ENCODE measurements around the gene FGD6. TPM values are rescaled to one million over a fixed set of nuclear protein-coding genes. Genes with fewer than 3 reads are reported as not detected.

The FGD6 gene
- total and polyA plus RNA-seq, 2 experiments from 2014 or later, result 12.9 to 32.4 TPM

DNA sequence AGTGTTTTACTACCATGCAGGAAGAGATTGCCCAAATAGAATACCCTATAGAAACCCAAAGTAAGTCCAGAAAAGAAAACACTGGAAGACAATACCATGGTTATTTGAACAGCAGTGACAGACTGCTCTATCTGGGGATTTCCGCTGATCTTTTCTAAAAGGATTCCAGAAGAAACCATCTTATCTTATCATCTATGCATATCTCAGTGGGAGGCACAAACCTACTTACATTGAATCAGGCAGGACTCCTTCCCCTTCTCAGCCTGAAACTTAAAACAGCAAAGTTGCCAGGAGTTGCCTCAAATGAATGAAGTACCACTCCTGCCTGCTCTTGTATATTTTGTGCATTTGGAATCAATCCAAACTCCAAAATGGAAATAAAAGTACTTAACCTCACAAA lies 87.2 kb downstream of the FGD6 start:
- TF ChIP-seq, protein P1, sequence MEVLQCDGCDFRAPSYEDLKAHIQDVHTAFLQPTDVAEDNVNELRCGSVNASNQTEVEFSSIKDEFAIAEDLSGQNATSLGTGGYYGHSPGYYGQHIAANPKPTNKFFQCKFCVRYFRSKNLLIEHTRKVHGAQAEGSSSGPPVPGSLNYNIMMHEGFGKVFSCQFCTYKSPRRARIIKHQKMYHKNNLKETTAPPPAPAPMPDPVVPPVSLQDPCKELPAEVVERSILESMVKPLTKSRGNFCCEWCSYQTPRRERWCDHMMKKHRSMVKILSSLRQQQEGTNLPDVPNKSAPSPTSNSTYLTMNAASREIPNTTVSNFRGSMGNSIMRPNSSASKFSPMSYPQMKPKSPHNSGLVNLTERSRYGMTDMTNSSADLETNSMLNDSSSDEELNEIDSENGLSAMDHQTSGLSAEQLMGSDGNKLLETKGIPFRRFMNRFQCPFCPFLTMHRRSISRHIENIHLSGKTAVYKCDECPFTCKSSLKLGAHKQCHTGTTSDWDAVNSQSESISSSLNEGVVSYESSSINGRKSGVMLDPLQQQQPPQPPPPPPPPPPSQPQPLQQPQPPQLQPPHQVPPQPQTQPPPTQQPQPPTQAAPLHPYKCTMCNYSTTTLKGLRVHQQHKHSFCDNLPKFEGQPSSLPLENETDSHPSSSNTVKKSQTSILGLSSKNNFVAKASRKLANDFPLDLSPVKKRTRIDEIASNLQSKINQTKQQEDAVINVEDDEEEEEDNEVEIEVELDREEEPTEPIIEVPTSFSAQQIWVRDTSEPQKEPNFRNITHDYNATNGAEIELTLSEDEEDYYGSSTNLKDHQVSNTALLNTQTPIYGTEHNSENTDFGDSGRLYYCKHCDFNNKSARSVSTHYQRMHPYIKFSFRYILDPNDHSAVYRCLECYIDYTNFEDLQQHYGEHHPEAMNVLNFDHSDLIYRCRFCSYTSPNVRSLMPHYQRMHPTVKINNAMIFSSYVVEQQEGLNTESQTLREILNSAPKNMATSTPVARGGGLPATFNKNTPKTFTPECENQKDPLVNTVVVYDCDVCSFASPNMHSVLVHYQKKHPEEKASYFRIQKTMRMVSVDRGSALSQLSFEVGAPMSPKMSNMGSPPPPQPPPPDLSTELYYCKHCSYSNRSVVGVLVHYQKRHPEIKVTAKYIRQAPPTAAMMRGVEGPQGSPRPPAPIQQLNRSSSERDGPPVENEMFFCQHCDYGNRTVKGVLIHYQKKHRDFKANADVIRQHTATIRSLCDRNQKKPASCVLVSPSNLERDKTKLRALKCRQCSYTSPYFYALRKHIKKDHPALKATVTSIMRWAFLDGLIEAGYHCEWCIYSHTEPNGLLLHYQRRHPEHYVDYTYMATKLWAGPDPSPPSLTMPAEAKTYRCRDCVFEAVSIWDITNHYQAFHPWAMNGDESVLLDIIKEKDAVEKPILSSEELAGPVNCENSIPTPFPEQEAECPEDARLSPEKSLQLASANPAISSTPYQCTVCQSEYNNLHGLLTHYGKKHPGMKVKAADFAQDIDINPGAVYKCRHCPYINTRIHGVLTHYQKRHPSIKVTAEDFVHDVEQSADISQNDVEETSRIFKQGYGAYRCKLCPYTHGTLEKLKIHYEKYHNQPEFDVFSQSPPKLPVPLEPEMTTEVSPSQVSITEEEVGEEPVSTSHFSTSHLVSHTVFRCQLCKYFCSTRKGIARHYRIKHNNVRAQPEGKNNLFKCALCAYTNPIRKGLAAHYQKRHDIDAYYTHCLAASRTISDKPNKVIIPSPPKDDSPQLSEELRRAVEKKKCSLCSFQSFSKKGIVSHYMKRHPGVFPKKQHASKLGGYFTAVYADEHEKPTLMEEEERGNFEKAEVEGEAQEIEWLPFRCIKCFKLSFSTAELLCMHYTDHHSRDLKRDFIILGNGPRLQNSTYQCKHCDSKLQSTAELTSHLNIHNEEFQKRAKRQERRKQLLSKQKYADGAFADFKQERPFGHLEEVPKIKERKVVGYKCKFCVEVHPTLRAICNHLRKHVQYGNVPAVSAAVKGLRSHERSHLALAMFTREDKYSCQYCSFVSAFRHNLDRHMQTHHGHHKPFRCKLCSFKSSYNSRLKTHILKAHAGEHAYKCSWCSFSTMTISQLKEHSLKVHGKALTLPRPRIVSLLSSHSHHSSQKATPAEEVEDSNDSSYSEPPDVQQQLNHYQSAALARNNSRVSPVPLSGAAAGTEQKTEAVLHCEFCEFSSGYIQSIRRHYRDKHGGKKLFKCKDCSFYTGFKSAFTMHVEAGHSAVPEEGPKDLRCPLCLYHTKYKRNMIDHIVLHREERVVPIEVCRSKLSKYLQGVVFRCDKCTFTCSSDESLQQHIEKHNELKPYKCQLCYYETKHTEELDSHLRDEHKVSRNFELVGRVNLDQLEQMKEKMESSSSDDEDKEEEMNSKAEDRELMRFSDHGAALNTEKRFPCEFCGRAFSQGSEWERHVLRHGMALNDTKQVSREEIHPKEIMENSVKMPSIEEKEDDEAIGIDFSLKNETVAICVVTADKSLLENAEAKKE (CRISPR knock-in tag; IDR thresholded peaks at IDR 0.05), result no peak
- TF ChIP-seq CREB1 (CRISPR knock-in tag; IDR thresholded peaks at IDR 0.05; ENCODE audit: low read depth), result no peak
- no peak for TF ChIP-seq NANOG (IDR thresholded peaks at IDR 0.05; ENCODE audit: borderline replicate concordance)
- no peak for TF ChIP-seq STAT1 (IDR thresholded peaks at IDR 0.05; ENCODE audit: unreplicated experiment)
- TF ChIP-seq JUNB (IDR thresholded peaks at IDR 0.05; ENCODE audit: unreplicated experiment), result no peak
- TF ChIP-seq ZNF114 (CRISPR knock-in tag; IDR thresholded peaks at IDR 0.05), result no peak
- TF ChIP-seq ZNF331 (CRISPR knock-in tag; IDR thresholded peaks at IDR 0.05; ENCODE audit: low read depth), result no peak
- TF ChIP-seq, protein P2, sequence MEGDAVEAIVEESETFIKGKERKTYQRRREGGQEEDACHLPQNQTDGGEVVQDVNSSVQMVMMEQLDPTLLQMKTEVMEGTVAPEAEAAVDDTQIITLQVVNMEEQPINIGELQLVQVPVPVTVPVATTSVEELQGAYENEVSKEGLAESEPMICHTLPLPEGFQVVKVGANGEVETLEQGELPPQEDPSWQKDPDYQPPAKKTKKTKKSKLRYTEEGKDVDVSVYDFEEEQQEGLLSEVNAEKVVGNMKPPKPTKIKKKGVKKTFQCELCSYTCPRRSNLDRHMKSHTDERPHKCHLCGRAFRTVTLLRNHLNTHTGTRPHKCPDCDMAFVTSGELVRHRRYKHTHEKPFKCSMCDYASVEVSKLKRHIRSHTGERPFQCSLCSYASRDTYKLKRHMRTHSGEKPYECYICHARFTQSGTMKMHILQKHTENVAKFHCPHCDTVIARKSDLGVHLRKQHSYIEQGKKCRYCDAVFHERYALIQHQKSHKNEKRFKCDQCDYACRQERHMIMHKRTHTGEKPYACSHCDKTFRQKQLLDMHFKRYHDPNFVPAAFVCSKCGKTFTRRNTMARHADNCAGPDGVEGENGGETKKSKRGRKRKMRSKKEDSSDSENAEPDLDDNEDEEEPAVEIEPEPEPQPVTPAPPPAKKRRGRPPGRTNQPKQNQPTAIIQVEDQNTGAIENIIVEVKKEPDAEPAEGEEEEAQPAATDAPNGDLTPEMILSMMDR (conservative IDR thresholded peaks at IDR 0.05; ENCODE audit: low read depth in 2 of 2), result no peak
- TF ChIP-seq EZH2 (IDR thresholded peaks at IDR 0.05; ENCODE audit: low read depth, unreplicated experiment), result no peak
- TF ChIP-seq POLR2AphosphoS5 (IDR thresholded peaks at IDR 0.05; ENCODE audit: low read depth), result no peak
- TF ChIP-seq, protein P3, sequence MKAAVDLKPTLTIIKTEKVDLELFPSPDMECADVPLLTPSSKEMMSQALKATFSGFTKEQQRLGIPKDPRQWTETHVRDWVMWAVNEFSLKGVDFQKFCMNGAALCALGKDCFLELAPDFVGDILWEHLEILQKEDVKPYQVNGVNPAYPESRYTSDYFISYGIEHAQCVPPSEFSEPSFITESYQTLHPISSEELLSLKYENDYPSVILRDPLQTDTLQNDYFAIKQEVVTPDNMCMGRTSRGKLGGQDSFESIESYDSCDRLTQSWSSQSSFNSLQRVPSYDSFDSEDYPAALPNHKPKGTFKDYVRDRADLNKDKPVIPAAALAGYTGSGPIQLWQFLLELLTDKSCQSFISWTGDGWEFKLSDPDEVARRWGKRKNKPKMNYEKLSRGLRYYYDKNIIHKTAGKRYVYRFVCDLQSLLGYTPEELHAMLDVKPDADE (IDR thresholded peaks at IDR 0.05), result no peak
- TF ChIP-seq, protein P4, sequence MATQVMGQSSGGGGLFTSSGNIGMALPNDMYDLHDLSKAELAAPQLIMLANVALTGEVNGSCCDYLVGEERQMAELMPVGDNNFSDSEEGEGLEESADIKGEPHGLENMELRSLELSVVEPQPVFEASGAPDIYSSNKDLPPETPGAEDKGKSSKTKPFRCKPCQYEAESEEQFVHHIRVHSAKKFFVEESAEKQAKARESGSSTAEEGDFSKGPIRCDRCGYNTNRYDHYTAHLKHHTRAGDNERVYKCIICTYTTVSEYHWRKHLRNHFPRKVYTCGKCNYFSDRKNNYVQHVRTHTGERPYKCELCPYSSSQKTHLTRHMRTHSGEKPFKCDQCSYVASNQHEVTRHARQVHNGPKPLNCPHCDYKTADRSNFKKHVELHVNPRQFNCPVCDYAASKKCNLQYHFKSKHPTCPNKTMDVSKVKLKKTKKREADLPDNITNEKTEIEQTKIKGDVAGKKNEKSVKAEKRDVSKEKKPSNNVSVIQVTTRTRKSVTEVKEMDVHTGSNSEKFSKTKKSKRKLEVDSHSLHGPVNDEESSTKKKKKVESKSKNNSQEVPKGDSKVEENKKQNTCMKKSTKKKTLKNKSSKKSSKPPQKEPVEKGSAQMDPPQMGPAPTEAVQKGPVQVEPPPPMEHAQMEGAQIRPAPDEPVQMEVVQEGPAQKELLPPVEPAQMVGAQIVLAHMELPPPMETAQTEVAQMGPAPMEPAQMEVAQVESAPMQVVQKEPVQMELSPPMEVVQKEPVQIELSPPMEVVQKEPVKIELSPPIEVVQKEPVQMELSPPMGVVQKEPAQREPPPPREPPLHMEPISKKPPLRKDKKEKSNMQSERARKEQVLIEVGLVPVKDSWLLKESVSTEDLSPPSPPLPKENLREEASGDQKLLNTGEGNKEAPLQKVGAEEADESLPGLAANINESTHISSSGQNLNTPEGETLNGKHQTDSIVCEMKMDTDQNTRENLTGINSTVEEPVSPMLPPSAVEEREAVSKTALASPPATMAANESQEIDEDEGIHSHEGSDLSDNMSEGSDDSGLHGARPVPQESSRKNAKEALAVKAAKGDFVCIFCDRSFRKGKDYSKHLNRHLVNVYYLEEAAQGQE (IDR thresholded peaks at IDR 0.05; ENCODE audit: unreplicated experiment), result no peak
- TF ChIP-seq EZH2phosphoT487 (IDR thresholded peaks at IDR 0.05; ENCODE audit: unreplicated experiment), result no peak
- no peak for ATAC-seq
- Histone ChIP-seq H3K4me1 (ENCODE audit: insufficient read depth) (no peaks in the 10 kb centered on the region), H4K20me1 (replicated peaks; ENCODE audit: insufficient read depth) (no peaks in the 10 kb centered on the region; the same call in 1 of the 2 replicates), H3F3A (replicated peaks; ENCODE audit: low read depth) (no peaks in the 10 kb centered on the region), H3K9me2 (ENCODE audit: insufficient read depth) (0 out of 2 replicates have a peak, but pooled peaks cover 5% of the 10 kb centered on the region), H3K36me3 (ENCODE audit: insufficient read depth) (peaks cover 22% of the 10 kb centered on the region), H3K79me2 (replicated peaks; ENCODE audit: insufficient read depth) (no peaks in the 10 kb centered on the region), H2AFZ (no peak overlapping the region), H3K27ac (ENCODE audit: low read depth) (0 out of 2 replicates have a peak overlapping the region, but pooled peaks have one; percentile 45), H3K4me2 (no peak overlapping the region), H3K27me3 (ENCODE audit: insufficient read depth) (no peaks in the 10 kb centered on the region), H3K4me3 (no peak overlapping the region)
- Mint-ChIP-seq H3K9me3 (no peaks in the 10 kb centered on the region), H3K27me3 (ENCODE audit: insufficient read depth, low read depth, poor library complexity) (peaks cover 3% of the 10 kb centered on the region), H3K27ac (no peak overlapping the region), H3K36me3 (ENCODE audit: low read depth) (peaks cover 51% of the 10 kb centered on the region), H3K4me1 (no peaks in the 10 kb centered on the region), H3K4me3 (no peak overlapping the region)
- no peak for DNase-seq (ENCODE audit: low spot score)
